IMR-90 (cell line): ENCODE results near the gene UBE2D4. TPM values are rescaled to one million over a fixed set of nuclear protein-coding genes. Genes with fewer than 3 reads are reported as not detected.

Source experiments
- ATAC-seq: fragments of 200-7000 bp; cut with Tn5 transposase; 2 replicates; pipeline ENCODE4 v1.9.1; 2020; ENCODE audit warnings: low read depth, mild to moderate bottlenecking, moderate library complexity
- BruUV-seq: library from RNA; stranded (reverse); fragments of 400-500 nt; replicated peaks from 2 replicates; lab custom pipeline; 2021; lab: Mats Ljungman, UMichigan
- CTCF ChIA-PET: fragments of 300-600 bp; formaldehyde crosslinking; extraction: SDS; loops from one replicate; lab custom pipeline; 2021; ENCODE audit warnings: antibody characterized with exemption; lab: Yijun Ruan, JAX
- POLR2A ChIA-PET: fragments of 300-600 bp; sonication (Branson Sonifier 250); formaldehyde crosslinking; loops from one replicate; lab custom pipeline; 2022; ENCODE audit warnings: antibody characterized with exemption; ENCODE audit not compliant: unreplicated experiment; lab: Charles Lee
- DNase-seq: peaks from one replicate; pipeline ENCODE4 v3.0.0; 2013
- H2AFZ ChIP-seq: replicated peaks from 2 replicates; pipeline ENCODE3; 2013; ENCODE audit warnings: low read length, mild to moderate bottlenecking; ENCODE audit not compliant: poor library complexity
- H2AK5ac ChIP-seq: 2 replicates; pipeline ENCODE4 v1.6.1; 2013; ENCODE audit warnings: low read depth, low read length, inconsistent platforms
- H2AK9ac ChIP-seq: replicated peaks from 2 replicates; pipeline ENCODE3; 2013; ENCODE audit warnings: mild to moderate bottlenecking, low read depth, low read length, moderate library complexity; ENCODE audit not compliant: poor library complexity
- H2BK120ac ChIP-seq: 2 replicates; pipeline ENCODE4 v1.6.1; 2013; ENCODE audit warnings: low read depth, low read length, inconsistent platforms
- H2BK15ac ChIP-seq: 3 replicates; pipeline ENCODE4 v1.6.1; 2013; ENCODE audit warnings: low read depth, low read length, inconsistent platforms
- H2BK20ac ChIP-seq: 2 replicates; pipeline ENCODE4 v1.6.1; 2013; ENCODE audit warnings: low read depth, mild to moderate bottlenecking, inconsistent platforms, low read length, moderate library complexity
- H2BK5ac ChIP-seq: 2 replicates; pipeline ENCODE4 v1.6.1; 2013; ENCODE audit warnings: mild to moderate bottlenecking, low read depth, low read length, inconsistent platforms; ENCODE audit not compliant: poor library complexity, severe bottlenecking
- H3K14ac ChIP-seq: replicated peaks from 2 replicates; pipeline ENCODE4 v1.6.1; 2013; ENCODE audit warnings: low read depth, low read length, inconsistent platforms
- H3K18ac ChIP-seq: 2 replicates; pipeline ENCODE4 v1.6.1; 2013; ENCODE audit warnings: low read depth, low read length, control low read depth
- H3K23ac ChIP-seq: 2 replicates; pipeline ENCODE4 v1.6.1; 2013; ENCODE audit warnings: low read depth, low read length, inconsistent platforms
- H3K27ac ChIP-seq: 2 replicates; pipeline ENCODE4 v1.5.1; 2013; ENCODE audit warnings: mild to moderate bottlenecking, control low read depth, low read length; ENCODE audit not compliant: insufficient read depth
- H3K27me3 ChIP-seq: 2 replicates; pipeline ENCODE4 v1.6.1; 2013; ENCODE audit warnings: low read length; ENCODE audit not compliant: control insufficient read depth, insufficient read depth
- H3K36me3 ChIP-seq: 2 replicates; pipeline ENCODE4 v1.6.1; 2013; ENCODE audit warnings: low read length, mixed read lengths; ENCODE audit not compliant: control insufficient read depth, insufficient read depth
- H3K4ac ChIP-seq: 2 replicates; pipeline ENCODE4 v1.6.1; 2013; ENCODE audit warnings: low read depth, low read length, inconsistent platforms
- H3K4me1 ChIP-seq: 2 replicates; pipeline ENCODE4 v1.6.1; 2013; ENCODE audit warnings: low read length, mixed read lengths; ENCODE audit not compliant: control insufficient read depth, insufficient read depth
- H3K4me2 ChIP-seq: 2 replicates; pipeline ENCODE4 v1.6.1; 2013; ENCODE audit warnings: low read depth, mild to moderate bottlenecking, control low read depth, low read length, moderate library complexity
- H3K4me3 ChIP-seq: 2 replicates; pipeline ENCODE4 v1.5.1; 2013; ENCODE audit warnings: low read depth, mild to moderate bottlenecking, control low read depth, low read length, moderate library complexity; ENCODE audit not compliant: insufficient read depth
- H3K56ac ChIP-seq: 2 replicates; pipeline ENCODE4 v1.6.1; 2013; ENCODE audit warnings: low read length, inconsistent platforms; ENCODE audit not compliant: insufficient read depth; ENCODE audit errors: extremely low read depth
- H3K79me1 ChIP-seq, 2 experiments: 2 replicates each; pipeline ENCODE4 v1.6.1; 2013; ENCODE audit warnings: low read length in 2 of 2, inconsistent platforms in 1 of 2, low read depth in 1 of 2
- H3K9ac ChIP-seq: 2 replicates; pipeline ENCODE4 v1.6.1; 2013; ENCODE audit warnings: low read depth, low read length, control low read depth
- H3K9me1 ChIP-seq: 2 replicates; pipeline ENCODE4 v1.6.1; 2013; ENCODE audit warnings: low read length, inconsistent platforms; ENCODE audit not compliant: insufficient read depth
- H3K9me3 ChIP-seq: 2 replicates; pipeline ENCODE4 v1.6.1; 2013; ENCODE audit warnings: low read length; ENCODE audit not compliant: control insufficient read depth, insufficient read depth
- H4K20me1 ChIP-seq: 2 replicates; pipeline ENCODE4 v1.6.1; 2013; ENCODE audit warnings: low read length, inconsistent platforms; ENCODE audit not compliant: insufficient read depth
- H4K5ac ChIP-seq: 2 replicates; pipeline ENCODE4 v1.6.1; 2013; ENCODE audit warnings: mild to moderate bottlenecking, low read depth, low read length, control low read depth
- H4K8ac ChIP-seq, 2 experiments: 2 replicates each; pipeline ENCODE4 v1.6.1; 2013; ENCODE audit warnings: low read depth in 2 of 2, low read length in 2 of 2, control low read depth in 1 of 2, inconsistent platforms in 1 of 2
- H4K91ac ChIP-seq: 2 replicates; pipeline ENCODE4 v1.6.1; 2013; ENCODE audit warnings: low read depth, low read length, inconsistent platforms; ENCODE audit not compliant: insufficient read depth
- CEBPB ChIP-seq: IDR thresholded peaks from 2 replicates; pipeline ENCODE4 v1.6.1; 2012; ENCODE audit warnings: low read depth, low read length, improper control_type of control experiment
- CHD1 ChIP-seq: IDR thresholded peaks from 2 replicates; pipeline ENCODE4 v1.6.1; 2012; ENCODE audit warnings: low read depth, low read length, improper control_type of control experiment
- CTCF ChIP-seq: conservative IDR thresholded peaks from 2 replicates; pipeline ENCODE4 v1.5.1; 2012; ENCODE audit warnings: mild to moderate bottlenecking, low read depth, low read length, improper control_type of control experiment
- FOS ChIP-seq: fragments of 150-350 bp; IDR thresholded peaks from 2 replicates; pipeline ENCODE4 v1.6.1; 2016; ENCODE audit warnings: low read depth, low read length
- MAFK ChIP-seq: IDR thresholded peaks from 2 replicates; pipeline ENCODE4 v1.6.1; 2012; ENCODE audit warnings: low read depth, low read length, improper control_type of control experiment
- MAZ ChIP-seq: IDR thresholded peaks from 2 replicates; pipeline ENCODE4 v1.6.1; 2012; ENCODE audit warnings: low read depth, mild to moderate bottlenecking, low read length, improper control_type of control experiment, moderate library complexity, borderline replicate concordance
- MXI1 ChIP-seq: IDR thresholded peaks from 2 replicates; pipeline ENCODE4 v1.6.1; 2012; ENCODE audit warnings: low read depth, mild to moderate bottlenecking, low read length, moderate library complexity, borderline replicate concordance
- NFE2L2 ChIP-seq: fragments of 150-350 bp; IDR thresholded peaks from 2 replicates; pipeline ENCODE4 v1.6.1; 2016; ENCODE audit warnings: low read depth, mild to moderate bottlenecking, low read length
- SMC3 ChIP-seq: fragments of 150-350 bp; IDR thresholded peaks from 2 replicates; pipeline ENCODE4 v1.6.1; 2016; ENCODE audit warnings: low read depth, mild to moderate bottlenecking, antibody characterized with exemption, low read length, moderate library complexity
- USF2 ChIP-seq: fragments of 150-350 bp; IDR thresholded peaks from 2 replicates; pipeline ENCODE4 v1.6.1; 2017; ENCODE audit warnings: mild to moderate bottlenecking, antibody characterized with exemption, low read length, low read depth
- WGBS, 2 experiments: methylation state at CpG; one replicate each; pipeline versions ENCODE4 v1.1.5 to v1.1.7; 2013; ENCODE audit warnings: missing lambda C conversion rate in 2 of 2; ENCODE audit not compliant: insufficient read length in 1 of 2; ENCODE audit errors: extremely low coverage in 2 of 2; 5-methylcytosine and 5-hydroxymethylcytosine counted together
- dilution Hi-C: fragments of 300-500 bp; cut with HindIII; formaldehyde crosslinking; loops from one replicate; pipeline ENCODE4 v1.14.3; 2018; ENCODE audit warnings: low sequenced_read_pairs; ENCODE audit not compliant: unreplicated experiment
- in situ Hi-C: fragments of 300-500 bp; cut with MboI; formaldehyde crosslinking; loops from 3 replicates; pipeline ENCODE4 v1.14.3; 2019; ENCODE audit warnings: low sequenced_read_pairs, inconsistent platforms, mixed read lengths
- intact Hi-C: fragments of 100-400 bp; cut with micrococcal nuclease; formaldehyde crosslinking; loops from 2 replicates; pipeline ENCODE4 v1.10.0; 2022
- polyA plus RNA-seq, 3 experiments: library from polyadenylated mRNA; depleted of rRNA; stranded (reverse); fragments of >200 nt; gene quantifications; 2 replicates each; pipeline ENCODE4 v1.2.3, GENCODE V29; 2012; ENCODE audit warnings: low replicate concordance in 1 of 3
- total RNA-seq: library from RNA; depleted of rRNA; stranded (reverse); fragments of >200 nt; gene quantifications from 2 replicates; pipeline ENCODE4 v1.2.3, GENCODE V29; 2012
- TF ChIP-seq, protein P1 (sequence below): fragments of 150-350 bp; IDR thresholded peaks from 2 replicates; pipeline ENCODE4 v1.6.1; 2016; ENCODE audit warnings: low read depth, mild to moderate bottlenecking, low read length, moderate library complexity, borderline replicate concordance

UBE2D4 gene
- total and polyA plus RNA-seq, 2 of the 4 experiments (the other 2 are of a cell fraction): 9.7 to 10.5 TPM

- no peak for TF ChIP-seq CEBPB
- TF ChIP-seq MXI1: no peak
- no peak for TF ChIP-seq CHD1
Measured at GRCh38 chr7:43877968-43878864, 48.0 kb upstream of the UBE2D4 start (continued).

DNA sequence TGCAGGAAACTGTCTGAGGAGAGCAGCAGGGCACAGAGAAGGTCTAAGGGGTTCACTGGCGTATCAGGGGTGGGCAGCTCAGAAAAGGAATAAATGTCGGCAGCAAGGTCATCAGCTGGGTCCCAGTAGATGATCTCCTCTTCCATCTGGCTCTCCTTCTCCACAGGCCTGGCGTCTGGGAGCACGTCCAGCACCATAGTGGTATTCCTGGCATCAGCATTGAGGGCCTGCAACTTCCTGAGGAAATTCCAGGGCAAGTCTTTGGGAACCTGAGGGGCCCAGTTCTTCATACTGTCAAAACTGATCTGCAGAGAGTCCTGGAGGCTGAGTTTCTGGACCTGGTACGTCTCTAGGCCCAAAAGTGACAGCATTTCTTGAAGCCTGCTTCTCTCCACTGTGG, 47.4 kb upstream of the UBE2D4 start:
- Histone ChIP-seq H3K14ac (peak overlapping the region; percentile 76), H4K5ac (no peak overlapping the region), H3K4ac (peak overlapping the region; percentile 81), H2AK9ac (peak overlapping the region; percentile 82), H2AK5ac (peak overlapping the region; percentile 85), H3K27me3 (no peaks in the 10 kb centered on the region), H2BK20ac (peak overlapping the region; percentile 55; the same call in 1 of the 2 replicates), H3K9me1 (peaks cover 19% of the 10 kb centered on the region), H3K9me3 (no peaks in the 10 kb centered on the region), H2AFZ (peak overlapping the region; percentile 9), H4K20me1 (no peaks in the 10 kb centered on the region; the same call in 1 of the 2 replicates), H2BK15ac (peak overlapping the region; percentile 76; the same call in 1 of the 3 replicates), H2BK5ac (peak overlapping the region; percentile 74), H3K4me1 (peaks cover 11% of the 10 kb centered on the region), H3K9ac (no peak overlapping the region), H4K8ac (peak overlapping the region in 1 of 2 experiments; percentile 64; a peak in 2 of 4 replicates), H3K18ac (no peak overlapping the region; the same call in 1 of the 2 replicates), H4K91ac (no peak overlapping the region; the same call in 1 of the 2 replicates), H3K79me1 (peaks cover 20 to 71% of the 10 kb centered on the region in 2 experiments), H3K56ac (no peak overlapping the region), H3K4me3 (no peak overlapping the region), H3K27ac (peak overlapping the region; percentile 36; the same call in 1 of the 2 replicates), H3K36me3 (peaks cover 43% of the 10 kb centered on the region), H3K4me2 (no peak overlapping the region; the same call in 1 of the 2 replicates), H2BK120ac (peak overlapping the region; percentile 74), H3K23ac (peak overlapping the region; percentile 60; the same call in 1 of the 2 replicates)
- BruUV-seq: no TSS peak
- dilution Hi-C loops (no loop called here), in situ Hi-C loops (no loop called here), intact Hi-C loops (no loop called here)
- WGBS, 2 experiments: 73% methylated on average over 4 of the region's 5 CpGs; no CpG with 5 or more reads in 1 of the 2 experiments
- POLR2A ChIA-PET: no interaction called here
- CTCF ChIA-PET: no interaction called here
- peak; percentile 4; the same call in 1 of the 2 replicates for ATAC-seq
- peak; percentile 37 for DNase-seq
- TF ChIP-seq USF2: no peak
- TF ChIP-seq, protein P1, sequence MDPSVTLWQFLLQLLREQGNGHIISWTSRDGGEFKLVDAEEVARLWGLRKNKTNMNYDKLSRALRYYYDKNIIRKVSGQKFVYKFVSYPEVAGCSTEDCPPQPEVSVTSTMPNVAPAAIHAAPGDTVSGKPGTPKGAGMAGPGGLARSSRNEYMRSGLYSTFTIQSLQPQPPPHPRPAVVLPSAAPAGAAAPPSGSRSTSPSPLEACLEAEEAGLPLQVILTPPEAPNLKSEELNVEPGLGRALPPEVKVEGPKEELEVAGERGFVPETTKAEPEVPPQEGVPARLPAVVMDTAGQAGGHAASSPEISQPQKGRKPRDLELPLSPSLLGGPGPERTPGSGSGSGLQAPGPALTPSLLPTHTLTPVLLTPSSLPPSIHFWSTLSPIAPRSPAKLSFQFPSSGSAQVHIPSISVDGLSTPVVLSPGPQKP: no peak
- TF ChIP-seq MAZ: no peak
- no peak for TF ChIP-seq SMC3
- TF ChIP-seq FOS: no peak
- TF ChIP-seq NFE2L2: no peak
- no peak for TF ChIP-seq MAFK
- TF ChIP-seq CTCF: no peak
